CD4-positive, alpha-beta T cell treated with Interleukin-21 for 1 hour (primary cell): Measurements from ENCODE around the gene CDK18.
"Not testable (repeated sequence)": the region's sequence is repeated elsewhere in the genome, so short reads cannot be mapped to it uniquely, and the experiment has no call there.

Source experiments
- DNase-seq: peaks from one replicate; pipeline ENCODE4 v3.0.0-alpha.2; 2020

CDK18 gene

DNA sequence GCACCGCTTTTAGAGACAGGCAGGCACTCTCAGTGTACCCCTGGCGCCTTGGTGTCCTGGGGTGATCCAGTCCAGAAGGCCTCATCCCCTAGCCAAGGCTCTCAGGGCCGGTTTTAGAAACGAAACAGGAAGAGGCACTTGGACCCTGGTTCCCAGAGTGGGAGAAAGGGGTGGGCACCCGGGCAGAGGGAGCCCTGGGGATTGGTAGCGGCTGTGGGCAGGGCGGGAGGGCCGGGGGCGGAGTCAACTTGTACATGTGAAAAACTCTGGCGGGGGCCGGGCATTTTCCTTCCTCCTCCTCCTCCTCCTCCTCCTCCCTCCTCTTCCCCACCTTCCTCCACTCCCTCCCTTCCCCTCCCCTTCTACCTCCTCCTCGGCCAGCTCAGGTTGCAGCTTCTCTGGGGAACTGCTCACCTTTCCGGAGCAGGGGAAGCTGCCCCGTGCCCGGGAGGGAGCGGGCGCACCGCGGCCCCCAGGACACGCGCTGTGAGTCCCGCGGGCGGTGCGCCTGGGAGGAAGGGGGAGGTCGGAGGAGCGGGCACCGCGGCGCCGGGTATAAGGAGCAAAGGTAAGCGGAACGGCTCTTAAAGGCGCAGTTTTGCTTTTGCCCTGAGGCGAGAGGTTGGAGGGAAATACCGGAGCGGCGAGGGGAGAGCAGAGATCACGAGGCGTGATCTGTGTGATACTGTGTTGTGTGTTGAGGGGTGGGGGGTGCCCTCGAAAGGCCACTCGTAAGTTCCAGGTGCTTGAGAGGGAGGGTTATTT, at the start of gene CDK18:
Gene CDK18, plus strand, starts transcription at position 359 of the 765 bp plus-strand sequence. CDS start 18,499 bp downstream, outside the sequence.
- DNase-seq: peak; percentile 37

GRCh38 chr1:205454903-205455335, 49.5 kb upstream of the CDK18 start:
- DNase-seq: no peak

DNA sequence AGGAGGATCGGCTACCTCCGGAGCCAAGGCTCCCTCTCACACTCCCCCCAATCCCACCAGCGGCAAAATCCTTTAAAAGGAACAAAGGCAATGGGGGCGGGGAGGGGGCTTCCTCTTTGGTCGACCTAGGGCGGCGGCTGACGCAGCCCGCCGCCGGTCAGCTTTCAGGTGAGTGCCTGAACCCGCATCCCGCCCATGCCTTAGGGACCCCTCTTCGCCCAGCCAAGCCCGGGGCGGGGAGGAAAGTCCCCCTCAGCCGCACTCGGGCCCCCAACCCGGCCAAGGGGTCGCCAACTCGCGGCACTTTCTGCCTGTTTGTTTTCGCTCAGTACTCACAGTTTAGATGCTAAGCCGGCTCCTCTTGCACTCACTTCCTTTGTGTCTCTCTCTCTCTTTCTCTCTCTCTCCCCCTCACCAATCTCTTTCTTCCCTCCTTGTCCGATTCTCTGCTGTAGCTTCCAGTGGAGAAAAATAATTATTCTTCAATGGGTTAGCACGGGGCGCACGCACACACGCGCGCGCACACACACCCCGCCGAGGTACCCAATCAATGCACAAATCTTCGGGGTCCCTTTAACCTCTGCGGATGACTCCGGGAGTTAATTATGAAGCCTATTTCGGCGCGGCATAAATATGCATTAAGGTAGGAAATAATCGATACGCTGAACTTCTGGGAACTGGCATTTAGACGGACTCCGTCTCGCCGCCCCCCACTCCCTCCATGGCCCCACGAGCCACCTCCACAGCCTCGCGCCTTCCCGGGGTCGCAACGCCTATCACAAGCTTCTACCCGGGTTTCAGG, 48.7 kb upstream of the CDK18 start, which contains the start of gene BLACAT1:
Gene BLACAT1, minus strand, starts transcription at position 465 of the 802 bp plus-strand sequence.
- no peak for DNase-seq

- no peak for DNase-seq
Measured at GRCh38 chr1:205456383-205456867, 48.0 kb upstream of the CDK18 start.

DNA sequence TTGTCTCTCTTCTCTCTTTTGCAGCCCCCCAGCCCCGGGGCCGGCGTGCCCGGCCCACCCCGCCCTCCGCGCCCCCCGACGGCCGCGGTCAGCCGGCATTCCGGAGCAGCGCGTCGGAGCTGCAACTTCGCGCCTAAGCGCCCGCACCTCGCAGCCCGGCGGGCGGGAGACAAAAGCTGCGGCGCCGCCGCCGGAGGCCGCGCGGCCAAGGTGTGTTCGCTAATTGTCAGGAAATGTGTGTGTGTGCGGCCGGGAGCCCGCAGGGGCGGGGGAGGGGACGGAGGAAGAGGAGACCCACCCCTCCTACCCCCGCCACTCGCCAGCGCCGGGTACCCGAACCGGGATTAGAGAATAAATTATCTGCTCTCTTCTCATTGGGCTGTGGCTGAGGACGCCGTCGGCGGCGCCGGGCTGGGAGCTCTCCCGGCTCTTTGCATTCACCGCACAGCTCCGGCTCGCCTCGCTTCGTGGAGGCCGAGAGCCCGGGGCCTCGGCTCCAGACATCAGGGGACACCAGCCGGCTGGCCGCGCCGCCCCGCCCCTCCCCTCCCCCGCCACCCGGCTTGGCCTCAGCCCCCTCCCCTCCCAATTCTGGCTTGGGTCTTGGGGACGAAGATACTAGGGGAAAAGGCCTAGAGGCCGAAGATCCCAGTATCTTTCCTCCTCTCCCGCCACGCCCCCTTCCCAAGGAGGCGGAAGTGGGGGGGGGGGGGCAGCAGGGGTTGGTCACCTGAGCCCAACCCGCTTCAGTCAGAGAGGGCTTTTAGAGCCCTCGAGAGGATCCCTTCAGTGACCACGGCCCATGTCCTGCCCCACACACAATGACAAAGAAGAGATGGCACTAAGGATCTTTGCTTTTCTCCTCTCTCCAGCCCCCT, 47.4 kb upstream of the CDK18 start:
- peak; percentile 4 for DNase-seq

DNA sequence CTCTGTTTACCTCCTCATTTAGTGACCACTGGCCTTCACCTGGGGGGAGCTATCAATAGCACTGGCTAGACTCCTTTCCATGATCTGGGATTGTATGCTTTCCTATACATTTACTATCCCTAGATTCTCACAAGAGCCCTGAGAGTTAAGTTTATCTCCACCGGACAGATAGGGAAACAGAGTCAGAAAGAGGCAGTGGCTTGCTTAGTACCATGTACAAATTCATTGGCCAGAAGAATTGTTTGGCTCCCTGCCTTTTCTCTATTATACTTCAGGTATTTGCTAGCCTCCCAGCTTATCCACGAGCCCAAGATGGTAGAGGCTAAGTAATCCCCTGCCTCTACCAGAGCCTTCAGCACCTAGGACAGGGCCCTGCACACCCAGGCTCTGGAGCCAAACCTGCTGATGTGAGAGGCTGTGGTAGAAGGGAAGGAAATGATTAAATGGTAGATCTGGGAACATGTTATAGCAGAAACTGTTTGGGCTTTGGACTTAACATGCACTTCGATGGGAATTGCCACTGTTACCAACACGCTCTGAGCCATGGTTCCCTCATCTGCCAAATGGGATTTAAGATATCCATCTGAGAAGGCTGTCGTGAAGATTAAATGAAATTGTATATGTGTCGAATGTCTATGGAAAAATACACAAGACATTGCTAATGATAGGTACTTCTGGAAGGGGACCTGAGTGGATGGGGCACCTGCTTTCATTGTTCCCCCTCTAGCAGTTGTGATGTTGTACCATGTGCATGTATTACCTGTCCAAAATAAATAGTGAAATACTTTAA, 45.5 kb upstream of the CDK18 start:
- DNase-seq: peak; percentile 24

DNA sequence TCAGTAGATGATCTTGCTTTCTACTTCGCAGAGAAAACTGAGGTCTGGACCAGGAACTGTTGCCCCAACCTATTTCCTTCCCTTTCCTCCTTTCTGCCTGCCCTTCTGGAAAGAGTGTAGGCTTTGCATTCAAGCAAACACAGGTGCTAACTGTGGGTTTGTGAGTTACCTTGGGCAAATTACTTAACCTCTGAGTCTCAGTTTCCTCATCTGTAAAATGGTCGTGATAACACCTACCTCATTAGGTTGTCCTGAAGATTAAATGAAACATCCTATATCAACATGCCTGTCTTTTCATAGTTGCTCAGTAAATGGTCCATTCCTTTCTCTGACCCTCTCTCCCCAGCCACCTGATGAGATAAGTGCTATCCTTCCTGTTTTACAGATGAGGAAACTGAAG, 39.1 kb upstream of the CDK18 start:
- DNase-seq: no peak

- no peak for DNase-seq
Measured at GRCh38 chr1:205466595-205467220, 37.8 kb upstream of the CDK18 start.

DNA sequence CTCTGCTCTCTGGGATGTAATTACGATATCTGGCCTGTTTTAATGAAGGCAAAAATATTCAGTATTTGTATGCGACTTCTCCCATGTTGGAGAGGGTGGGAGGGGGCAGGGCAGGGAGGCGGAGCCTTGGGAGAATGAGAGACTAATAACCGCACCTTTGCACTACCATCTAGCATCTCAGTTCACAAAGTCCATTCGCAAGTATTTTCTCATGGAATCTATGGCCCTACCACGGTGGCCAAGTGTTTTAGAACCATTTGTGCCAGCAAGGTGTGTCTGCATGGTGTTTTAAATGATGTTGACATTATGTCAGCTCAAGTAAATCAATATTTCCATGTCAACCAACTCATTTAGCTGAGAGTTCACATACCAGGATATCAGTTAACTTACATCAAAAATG, 34.3 kb upstream of the CDK18 start:
- no peak for DNase-seq

DNA sequence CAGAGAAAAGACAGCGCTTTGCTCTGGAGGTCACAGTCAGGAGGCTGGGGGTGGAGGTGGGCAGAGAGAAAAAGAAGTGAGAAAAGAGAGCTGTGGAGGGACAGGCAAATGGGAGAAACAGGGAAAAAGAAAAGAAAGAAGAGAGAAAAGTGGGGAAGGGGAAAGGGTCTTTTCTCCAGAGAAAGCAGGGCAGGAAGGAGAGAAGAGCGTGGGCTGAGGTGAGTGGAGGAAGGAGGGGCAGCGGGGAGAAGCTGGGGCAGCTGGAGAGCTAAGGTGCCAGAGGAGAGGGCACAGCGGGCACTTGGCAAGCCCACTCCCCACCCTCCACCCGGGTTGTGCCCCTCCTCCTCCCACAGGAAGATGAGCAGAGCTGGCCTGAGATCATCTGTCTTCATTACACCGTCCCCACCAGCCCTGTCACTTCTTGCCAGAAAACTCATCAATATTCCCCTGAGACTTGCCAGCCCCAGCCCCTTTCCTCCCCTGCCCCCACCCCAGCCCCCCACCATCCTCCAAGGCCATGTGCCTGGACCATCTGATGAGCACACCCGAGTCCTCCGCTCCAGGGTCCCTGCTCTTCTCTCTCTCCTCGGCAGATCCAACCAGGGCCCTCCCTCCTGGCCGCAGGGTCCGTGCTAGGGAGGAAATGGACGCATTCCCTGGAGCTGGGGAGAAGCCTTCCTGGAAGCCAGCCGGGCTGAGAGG, 31.6 kb upstream of the CDK18 start:
- no peak for DNase-seq

DNA sequence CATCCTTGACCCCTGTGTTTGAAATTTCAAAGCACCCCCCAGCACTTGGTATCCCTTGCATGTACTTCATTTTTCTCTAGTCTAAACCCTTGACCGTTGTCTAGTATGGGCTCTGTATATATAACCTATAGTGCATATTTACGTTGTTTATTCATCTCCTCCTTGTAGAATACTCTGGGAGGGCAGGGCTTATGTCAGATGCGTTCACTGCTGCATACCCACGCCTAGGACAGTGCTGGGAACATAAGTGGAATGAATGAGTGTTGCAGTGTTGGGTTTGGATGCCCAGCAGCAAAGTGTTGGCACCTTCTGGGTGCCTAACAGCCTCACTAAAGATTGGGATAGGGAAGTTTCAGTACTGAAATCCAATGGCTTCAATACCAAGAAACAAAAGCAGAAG, 31.0 kb upstream of the CDK18 start:
- DNase-seq: no peak

- DNase-seq: no peak
Measured at GRCh38 chr1:205473966-205474365, 30.5 kb upstream of the CDK18 start.

- no peak for DNase-seq
Measured at GRCh38 chr1:205474571-205474970, 29.9 kb upstream of the CDK18 start.

DNA sequence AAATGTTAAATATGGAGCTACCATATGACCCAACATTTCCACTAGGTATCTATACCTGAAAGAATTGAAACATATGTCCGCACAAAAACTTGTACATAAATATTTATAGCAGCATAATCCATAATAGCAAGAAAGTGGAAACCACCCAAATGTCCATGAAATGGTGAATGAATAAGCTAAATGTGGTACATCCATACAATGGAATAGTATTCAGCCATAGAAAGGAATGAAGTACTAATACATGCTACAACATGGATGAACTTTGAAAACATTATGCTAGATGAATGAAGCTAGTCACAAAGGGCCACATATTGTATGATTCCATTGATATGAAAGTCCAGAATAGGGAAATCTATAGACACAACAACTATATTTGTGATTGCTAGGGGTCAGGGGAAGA, 28.6 kb upstream of the CDK18 start:
- no peak for DNase-seq

DNA sequence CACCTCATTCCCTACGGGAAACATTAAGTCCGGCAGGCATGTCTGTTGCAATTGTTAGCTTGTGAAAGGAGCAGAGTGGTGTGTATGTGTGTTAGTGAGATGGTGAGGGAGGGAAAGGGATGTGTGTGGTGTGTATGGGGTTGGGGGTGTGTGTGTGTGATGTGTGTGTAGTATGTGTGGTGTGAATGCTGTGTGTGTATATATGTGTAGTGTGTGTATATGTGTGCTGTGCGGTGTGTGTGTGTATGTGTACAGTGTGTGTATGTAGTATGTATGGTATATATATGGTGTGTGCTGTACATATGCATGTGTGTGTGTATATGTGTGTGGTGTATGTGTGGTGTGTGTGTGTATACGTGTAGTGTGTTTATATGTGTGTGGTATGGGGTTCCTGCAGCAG, 27.8 kb upstream of the CDK18 start:
- no peak for DNase-seq

- DNase-seq: no peak
Measured at GRCh38 chr1:205477121-205477758, 27.2 kb upstream of the CDK18 start.

DNA sequence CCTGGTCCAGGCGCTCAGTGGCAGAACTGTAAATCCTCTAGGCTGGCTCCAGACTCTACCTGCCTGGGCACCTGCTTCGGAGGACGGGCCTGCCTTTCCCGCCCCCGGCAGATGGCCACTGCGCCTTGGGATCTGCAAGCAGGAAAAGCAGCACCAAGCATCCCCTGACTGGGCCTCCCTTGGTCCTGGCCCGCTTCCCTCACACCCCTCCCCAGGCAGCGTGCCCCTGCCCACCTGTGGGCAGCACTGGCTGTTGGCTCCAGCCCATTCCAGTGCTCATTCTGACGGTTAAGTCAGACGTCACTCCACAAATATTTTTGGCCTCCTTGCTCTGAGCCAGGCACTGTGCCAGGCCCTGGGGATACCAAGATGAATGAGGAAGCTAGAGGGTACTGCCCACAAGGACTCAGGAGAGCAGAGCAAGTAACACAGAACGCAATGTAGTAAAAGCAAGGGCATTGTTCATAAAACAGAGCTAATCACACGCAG, 26.7 kb upstream of the CDK18 start:
- DNase-seq: no peak

DNA sequence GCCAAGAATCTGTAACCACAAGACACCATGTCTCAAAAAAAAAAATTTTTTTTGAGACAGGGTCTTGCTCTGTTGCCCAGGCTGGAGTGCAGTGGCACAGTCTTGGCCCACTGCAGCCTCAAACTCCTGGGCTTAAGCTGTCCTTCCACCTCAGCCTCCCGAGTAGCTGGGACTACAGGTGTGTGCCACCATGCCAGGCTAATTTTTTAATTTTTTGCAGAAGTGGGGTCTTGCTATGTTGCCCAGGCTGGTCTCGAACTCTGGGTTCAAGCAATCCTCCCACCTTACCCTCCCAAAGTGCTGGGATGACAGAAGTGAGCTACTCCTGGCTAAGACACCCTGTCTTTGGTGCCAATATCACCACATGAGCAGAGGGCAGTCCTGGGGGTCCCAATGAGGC, 25.5 kb upstream of the CDK18 start:
- not testable (repeated sequence) for DNase-seq

GRCh38 chr1:205480349-205480985, 24.0 kb upstream of the CDK18 start:
- DNase-seq: peak; percentile 75

GRCh38 chr1:205481218-205481617, 23.3 kb upstream of the CDK18 start:
- no peak for DNase-seq
